ENCODE data around the gene C10orf67. TPM values are rescaled to one million over a fixed set of nuclear protein-coding genes. Genes with fewer than 3 reads are reported as not detected.

Gene C10orf67
- total and polyA plus RNA-seq, 2 of the 8 experiments (the other 6 are each of a cell fraction or from before 2014, with no cell fraction given), result 0.05 to 0.11 TPM

DNA sequence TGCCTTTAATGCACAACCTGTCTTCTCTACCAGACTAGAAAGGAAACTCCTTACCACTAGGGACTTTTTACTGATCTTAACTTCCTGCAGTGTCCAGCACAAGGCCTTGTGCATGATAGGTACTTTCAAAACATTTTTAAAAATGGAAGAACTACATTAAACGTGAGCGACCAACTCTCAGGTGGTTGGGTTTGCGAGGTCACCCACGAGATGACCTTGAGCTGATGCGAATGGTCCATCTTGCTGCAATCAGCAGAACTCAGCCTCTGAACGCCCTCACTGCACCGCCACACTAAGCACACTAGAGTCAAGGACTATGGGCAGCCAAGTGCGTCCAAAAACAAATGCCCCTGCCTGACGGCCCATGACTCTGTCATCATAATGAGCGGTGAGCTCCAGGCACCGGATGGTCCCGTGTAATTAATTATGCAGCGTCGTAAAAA, 187.3 kb downstream of the C10orf67 start:
- Histone ChIP-seq H3K79me2 (ENCODE audit: control insufficient read depth in 1 of 2, insufficient read depth in 2 of 2, low read length in 2 of 2) (no peaks in the 10 kb centered on the region), H2BK20ac (ENCODE audit: low read length) (no peak overlapping the region), H3K36me3 (ENCODE audit: control insufficient read depth in 2 of 4, insufficient read depth in 4 of 4, low read length in 3 of 4) (no peaks in the 10 kb centered on the region), H2BK15ac (ENCODE audit: low read length) (no peak overlapping the region), H3K4me3 (ENCODE audit: extremely low read depth in 1 of 4, insufficient read depth in 2 of 4, low read depth in 3 of 4, low read length in 4 of 4) (no peak overlapping the region), H3K4ac (replicated peaks; ENCODE audit: insufficient read length, low read depth, low read length) (no peak overlapping the region), H3K4me1 (replicated peaks in 1 of 4; ENCODE audit: control insufficient read depth in 3 of 4, insufficient read depth in 4 of 4, low read length in 3 of 4) (peaks cover 0 to 2% (median under 1%) of the 10 kb centered on the region in 4 experiments; a peak in 3 of 7 replicates), H2BK5ac (ENCODE audit: low read depth, low read length) (no peak overlapping the region), H3K4me2 (ENCODE audit: insufficient read depth in 1 of 2, low read depth in 2 of 2, low read length in 2 of 2) (no peak overlapping the region), H3K9ac (replicated peaks in 1 of 4; ENCODE audit: extremely low read depth in 1 of 4, low read depth in 3 of 4, low read length in 3 of 4) (no peak overlapping the region), H4K91ac (replicated peaks; ENCODE audit: insufficient read length, low read length) (no peak overlapping the region), H2BK120ac (replicated peaks; ENCODE audit: low read depth, low read length) (no peak overlapping the region), H3K18ac (ENCODE audit: extremely low read depth, low read length) (no peak overlapping the region), H4K8ac (ENCODE audit: extremely low read depth, insufficient read depth, low read length) (0 out of 2 replicates have a peak overlapping the region, but pooled peaks have one; percentile 58), H3K27ac (ENCODE audit: low read depth, low read length) (no peak overlapping the region), H4K20me1 (replicated peaks in 1 of 2; ENCODE audit: control insufficient read depth in 1 of 2, insufficient read depth in 2 of 2, low read length in 2 of 2) (peaks cover 0 to 2% of the 10 kb centered on the region in 2 experiments), H3K9me3 (ENCODE audit: insufficient read depth in 2 of 2, low read depth in 1 of 2, low read length in 1 of 2) (no peaks in the 10 kb centered on the region), H3K23ac (ENCODE audit: insufficient read length) (no peak overlapping the region), H3K14ac (ENCODE audit: insufficient read length) (no peak overlapping the region), H3K27me3 (replicated peaks in 1 of 4; ENCODE audit: control insufficient read depth in 3 of 4, extremely low read depth in 1 of 4, insufficient read depth in 3 of 4, low read length in 3 of 4) (peaks cover 0 to 8% (median 0%) of the 10 kb centered on the region in 4 experiments; a peak in 2 of 7 replicates), H4K5ac (ENCODE audit: insufficient read length, low read depth, low read length) (no peak overlapping the region), H2AFZ (ENCODE audit: low read length) (no peak overlapping the region), H3K79me1 (ENCODE audit: low read depth, low read length) (no peaks in the 10 kb centered on the region), H2BK12ac (ENCODE audit: low read depth, low read length) (no peak overlapping the region), H3K23me2 (ENCODE audit: low read depth, low read length) (no peaks in the 10 kb centered on the region), H2AK5ac (ENCODE audit: low read depth, low read length) (no peak overlapping the region), H3K56ac (replicated peaks; ENCODE audit: insufficient read length, low read depth, low read length) (no peak overlapping the region)
- POLR2A ChIA-PET (ENCODE audit: partially characterized antibody), result no interaction called here
- no peak for FAIRE-seq
- no peak for DNase-seq (ENCODE audit: low read depth in 1 of 2, low spot score in 2 of 2)
- WGBS, 2 experiments (ENCODE audit: extremely low coverage in 1 of 2, insufficient coverage in 1 of 2, insufficient read length in 1 of 2, insufficient replicate concordance in 2 of 2, low coverage in 1 of 2, low lambda C conversion rate in 2 of 2, missing lambda C conversion rate in 1 of 2), result 82% methylated on average over 14 of the region's 14 CpGs; no CpG with 5 or more reads in 1 of the 2 experiments
- CTCF ChIA-PET (ENCODE audit: partially characterized antibody), result interaction anchor here (0.6 to 10.3 kb wide), 53 partner anchors 9 to 1360 kb away, joined by 3 to 183 read pairs (median 6); partner anchors contain the start of genes OTUD1 and PTF1A
- TF ChIP-seq BRCA1 (IDR thresholded peaks at IDR 0.05; ENCODE audit: low read depth, low read length) (no peak), RFX5 (IDR thresholded peaks at IDR 0.05; ENCODE audit: borderline replicate concordance, low read depth, low read length) (no peak), SP4 (IDR thresholded peaks at IDR 0.05; ENCODE audit: low read length) (no peak), KDM1A (IDR thresholded peaks at IDR 0.05; ENCODE audit: borderline replicate concordance, low read length) (no peak), BACH1 (IDR thresholded peaks at IDR 0.05; ENCODE audit: low read length) (no peak), NANOG (IDR thresholded peaks at IDR 0.05; ENCODE audit: insufficient read depth, low read depth, low read length, poor library complexity, severe bottlenecking) (no peak), TBP (IDR thresholded peaks at IDR 0.05; ENCODE audit: low read depth, low read length) (no peak), JUN (IDR thresholded peaks at IDR 0.05; ENCODE audit: low read depth, low read length) (no peak), ASH2L (IDR thresholded peaks at IDR 0.05; ENCODE audit: low read length) (no peak), EGR1 (IDR thresholded peaks at IDR 0.05; ENCODE audit: borderline replicate concordance, low read depth, low read length) (no peak), RBBP5 (IDR thresholded peaks at IDR 0.05; ENCODE audit: borderline replicate concordance, low read depth, low read length) (no peak), HDAC6 (IDR thresholded peaks at IDR 0.05; ENCODE audit: low read depth, low read length) (no peak), EP300 (IDR thresholded peaks at IDR 0.05; ENCODE audit: borderline replicate concordance in 1 of 2, low read depth in 2 of 2, low read length in 2 of 2) (no peak)
- TF ChIP-seq, protein P1, sequence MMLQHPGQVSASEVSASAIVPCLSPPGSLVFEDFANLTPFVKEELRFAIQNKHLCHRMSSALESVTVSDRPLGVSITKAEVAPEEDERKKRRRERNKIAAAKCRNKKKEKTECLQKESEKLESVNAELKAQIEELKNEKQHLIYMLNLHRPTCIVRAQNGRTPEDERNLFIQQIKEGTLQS (IDR thresholded peaks at IDR 0.05; ENCODE audit: insufficient read depth, low read depth, low read length), result no peak

Data from H1 (cell line).